Caki2 (cell line): ENCODE measurements around the gene KRTAP4-2. TPM values are rescaled to one million over a fixed set of nuclear protein-coding genes. Genes with fewer than 3 reads are reported as not detected.
"Not testable (repeated sequence)": the region's sequence is repeated elsewhere in the genome, so short reads cannot be mapped to it uniquely, and the experiment has no call there.

Experiments used
- DNase-seq: peaks from one replicate; pipeline ENCODE4 v3.0.0-alpha.2; 2015; ENCODE audit warnings: low read depth
- in situ Hi-C: cut with HindIII; loops from 2 replicates; pipeline ENCODE4 v1.10.0; 2016; ENCODE audit warnings: low sequenced_read_pairs, low pct_unique_long_range_greater_than_20kb, mixed read lengths
- total RNA-seq: library from RNA; depleted of rRNA; stranded (reverse); fragments of >200 nt; shearing (Covaris generic); gene quantifications from 2 replicates; pipeline ENCODE4 v1.2.3, GENCODE V29; 2014; ENCODE audit warnings: low replicate concordance; rRNA removed

Gene KRTAP4-2
- not detected in 2 replicates for total RNA-seq

DNA sequence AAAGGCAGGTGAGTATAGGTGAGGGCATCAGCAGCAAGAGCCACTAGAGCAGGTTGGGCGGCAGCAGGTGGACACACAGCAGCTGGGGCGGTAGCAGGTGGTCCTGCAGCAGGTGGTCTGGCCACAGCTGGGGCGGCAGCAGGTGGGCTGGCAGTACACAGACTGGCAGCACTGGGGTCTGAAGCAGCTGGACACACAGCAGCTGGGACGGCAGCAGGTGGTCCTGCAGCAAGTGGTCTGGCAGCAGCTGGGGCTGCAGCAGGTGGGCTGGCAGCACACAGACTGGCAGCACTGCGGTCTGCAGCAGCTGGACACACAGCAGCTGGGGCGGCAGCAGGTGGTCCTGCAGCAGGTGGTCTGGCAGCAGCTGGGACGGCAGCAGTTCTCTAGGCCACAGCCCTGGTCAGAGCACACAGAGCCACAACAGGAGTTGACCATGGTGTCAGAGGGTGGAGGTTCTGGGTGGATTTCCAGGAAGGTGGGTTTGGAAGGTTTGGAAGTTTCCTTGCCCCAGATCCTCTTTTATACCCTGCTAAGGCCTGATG is at the start of gene KRTAP4-2:
TSS of gene KRTAP4-2 (minus strand) at position 495 of the 545 bp plus-strand sequence. CDS start at position 438, 57 bp downstream.
- DNase-seq, result no peak
- in situ Hi-C loops, result no loop called here

DNA sequence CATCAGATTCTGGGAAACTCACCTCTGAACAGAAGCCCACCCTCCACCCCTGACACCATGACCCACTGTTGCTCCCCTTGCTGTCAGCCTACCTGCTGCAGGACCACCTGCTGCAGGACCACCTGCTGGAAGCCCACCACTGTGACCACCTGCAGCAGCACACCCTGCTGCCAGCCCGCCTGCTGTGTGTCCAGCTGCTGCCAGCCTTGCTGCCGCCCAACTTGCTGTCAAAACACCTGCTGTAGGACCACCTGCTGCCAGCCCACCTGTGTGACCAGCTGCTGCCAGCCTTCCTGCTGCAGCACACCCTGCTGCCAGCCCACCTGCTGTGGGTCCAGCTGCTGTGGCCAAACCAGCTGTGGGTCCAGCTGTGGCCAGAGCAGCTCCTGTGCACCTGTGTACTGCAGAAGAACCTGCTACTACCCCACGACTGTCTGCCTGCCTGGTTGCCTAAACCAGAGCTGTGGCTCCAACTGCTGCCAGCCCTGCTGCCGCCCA is 48.6 kb upstream of the KRTAP4-2 start, which contains the start of gene KRTAP9-2:
TSS of gene KRTAP9-2 (plus strand) at position 51 of the 498 bp plus-strand sequence. CDS start at position 58, 7 bp downstream.
- DNase-seq, in situ Hi-C loops: not testable (repeated sequence)

DNA sequence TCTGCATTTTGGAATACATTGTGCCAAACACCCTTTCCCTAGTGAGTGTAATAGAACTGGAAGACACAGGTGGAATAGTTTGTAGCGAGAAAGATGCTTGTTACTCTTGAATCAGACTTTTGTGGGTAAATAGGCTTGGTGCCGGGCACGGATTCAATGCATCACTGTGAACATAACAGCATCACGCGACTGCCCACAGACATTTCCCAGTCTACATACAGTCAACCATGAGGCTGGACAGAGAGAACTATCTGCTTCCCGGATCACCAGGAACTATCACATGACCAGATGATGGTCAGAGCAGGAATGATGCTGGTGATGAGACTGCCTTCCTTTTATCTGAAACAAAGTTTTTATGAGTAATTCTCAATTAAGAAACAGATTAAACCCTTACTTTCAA is 48.0 kb upstream of the KRTAP4-2 start:
- in situ Hi-C loops, result no loop called here
- no peak for DNase-seq

DNA sequence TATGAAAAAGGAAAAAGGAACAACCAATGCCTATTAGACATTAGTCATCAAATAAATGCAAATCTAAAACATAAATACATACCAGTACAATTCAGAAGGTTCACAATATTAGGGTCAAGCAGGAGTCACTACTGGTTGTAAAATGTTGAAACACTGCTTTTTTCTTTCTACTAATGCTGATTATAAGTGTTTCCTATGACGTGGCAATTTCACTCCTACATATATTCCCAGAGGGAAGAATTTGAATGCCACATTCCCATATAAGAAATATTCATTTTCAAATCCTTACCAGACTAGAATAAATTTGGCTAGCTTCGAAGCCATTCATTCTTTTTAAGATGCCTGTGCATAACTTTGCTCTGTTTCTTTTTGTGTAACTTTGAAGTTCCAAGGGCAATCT is 45.8 kb upstream of the KRTAP4-2 start:
- no peak for DNase-seq
- in situ Hi-C loops, result no loop called here

DNA sequence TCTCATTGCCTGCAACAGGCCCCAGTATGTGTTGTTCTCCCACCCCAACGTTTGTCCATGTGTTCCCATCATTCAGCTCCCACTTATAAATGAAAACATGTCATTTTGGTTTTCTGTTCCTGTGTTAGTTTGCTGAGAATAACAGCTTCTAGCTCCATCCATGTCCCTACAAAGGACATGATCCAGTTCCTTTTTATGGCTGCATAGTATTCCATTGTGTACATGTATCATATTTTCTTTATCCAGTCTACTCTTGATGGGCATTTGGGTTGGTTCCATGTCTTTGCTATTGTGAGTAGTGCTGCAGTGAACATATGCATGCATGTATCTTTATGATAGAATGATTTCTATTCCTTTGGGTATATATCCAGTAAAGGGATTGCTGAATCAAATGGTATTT is 37.7 kb upstream of the KRTAP4-2 start:
- in situ Hi-C loops, result no loop called here
- no peak for DNase-seq

DNA sequence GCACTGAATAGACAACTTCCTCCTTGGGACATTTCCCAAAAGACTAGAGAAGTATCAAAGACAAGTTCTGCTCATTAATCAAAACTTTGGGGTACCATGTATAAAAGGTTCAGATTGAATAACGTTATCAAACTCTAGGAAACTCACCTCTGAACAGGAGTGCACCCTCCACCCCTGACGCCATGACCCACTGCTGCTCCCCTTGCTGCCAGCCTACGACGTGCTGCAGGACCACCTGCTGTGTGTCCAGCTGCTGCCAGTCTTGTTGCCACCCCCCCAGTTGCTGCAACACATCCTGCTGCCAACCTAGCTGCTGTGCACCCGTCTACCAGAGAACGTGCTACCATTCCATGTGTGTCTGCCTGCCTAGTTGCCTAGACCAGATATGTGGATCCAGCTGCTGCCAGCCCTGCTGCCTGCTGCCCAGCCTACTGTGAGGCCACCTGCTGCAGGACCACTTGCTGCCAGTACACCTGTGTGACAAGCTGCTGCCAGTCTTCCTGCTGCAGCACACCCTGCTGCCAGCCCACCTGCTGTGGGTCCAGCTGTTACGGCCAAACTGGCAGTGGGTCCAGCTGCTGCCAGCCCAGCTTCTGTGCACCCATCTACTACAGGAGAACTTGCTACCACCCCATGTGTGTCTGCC is 34.6 kb upstream of the KRTAP4-2 start:
- in situ Hi-C loops, result no loop called here
- peak; percentile 22 for DNase-seq

DNA sequence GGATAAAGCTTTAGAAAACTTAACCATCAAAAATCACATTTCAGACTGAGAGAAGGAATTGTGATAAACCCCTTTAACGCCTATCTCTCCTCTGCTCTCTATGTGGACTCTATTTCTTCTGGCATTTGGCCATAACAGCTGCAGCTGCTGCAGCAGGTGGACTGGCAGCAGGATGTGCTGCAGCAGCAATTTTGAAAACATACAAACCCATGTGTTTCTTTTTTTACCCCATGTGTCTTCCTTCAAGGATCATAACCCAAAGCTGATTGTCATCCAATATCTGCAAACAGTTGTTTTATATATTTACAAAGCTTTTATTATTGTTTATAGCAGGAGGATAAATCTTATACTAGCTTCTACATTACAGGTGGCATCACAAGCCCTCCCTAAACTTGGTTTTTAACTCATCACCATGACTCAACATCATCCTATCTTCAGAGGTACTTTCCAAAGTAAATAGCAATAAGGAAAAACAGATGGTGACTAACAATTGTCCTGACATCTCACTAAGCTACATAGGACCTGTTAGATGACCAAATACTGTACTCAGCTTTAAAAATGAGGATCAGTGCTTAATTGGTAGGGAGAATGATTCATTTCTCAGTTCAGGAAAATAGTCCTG is 33.9 kb upstream of the KRTAP4-2 start:
- peak; percentile 85 for DNase-seq
- in situ Hi-C loops, result no loop called here

DNA sequence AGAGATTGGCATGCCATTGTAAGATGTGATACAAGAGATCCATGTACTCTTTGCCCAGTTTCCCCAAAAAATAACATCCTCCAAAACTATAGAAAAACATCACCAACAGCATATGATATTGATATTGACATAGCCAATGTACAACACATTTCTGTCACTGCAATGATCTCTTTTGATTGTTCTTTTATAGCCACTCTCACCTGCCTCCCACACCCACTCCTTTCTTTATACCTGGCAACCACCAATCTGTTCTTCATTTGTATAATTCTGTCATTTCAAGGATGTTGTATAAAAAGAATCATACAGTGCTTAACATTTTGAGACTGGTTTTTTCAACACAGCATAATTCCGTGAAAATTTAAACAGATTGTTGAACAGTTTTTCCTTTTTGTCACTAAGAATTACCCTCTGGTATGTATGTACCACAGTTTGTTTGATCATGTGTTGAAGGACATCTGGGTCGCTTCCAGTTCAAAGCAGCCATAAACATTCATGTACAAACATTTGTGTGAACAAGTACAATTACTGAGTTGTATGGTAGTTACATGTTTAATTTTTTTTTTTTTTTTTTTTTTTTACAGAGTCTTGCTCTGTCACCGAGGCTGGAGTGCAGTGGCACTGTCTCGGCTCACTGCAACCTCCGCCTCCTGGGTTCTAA is 21.5 kb upstream of the KRTAP4-2 start:
- in situ Hi-C loops, result no loop called here
- DNase-seq, result no peak

DNA sequence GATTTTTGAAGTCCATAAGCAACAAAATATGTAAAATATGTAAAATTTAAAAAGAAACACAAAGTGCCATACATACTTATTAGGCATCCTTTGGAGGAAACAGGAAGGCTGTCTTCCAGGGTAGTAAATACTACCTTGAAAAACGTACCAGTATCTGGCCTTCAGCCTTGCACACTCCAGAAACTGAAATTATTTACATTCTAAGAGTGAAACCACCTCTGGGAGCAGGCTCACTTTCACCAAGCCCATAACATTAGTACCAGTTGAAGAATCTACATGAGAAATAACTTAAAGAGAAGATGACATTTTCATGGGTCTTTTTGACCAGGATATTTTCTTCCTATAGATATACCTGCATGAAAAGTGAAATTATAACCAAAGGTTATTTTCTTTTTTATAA is 18.0 kb upstream of the KRTAP4-2 start:
- in situ Hi-C loops, result no loop called here
- no peak for DNase-seq

DNA sequence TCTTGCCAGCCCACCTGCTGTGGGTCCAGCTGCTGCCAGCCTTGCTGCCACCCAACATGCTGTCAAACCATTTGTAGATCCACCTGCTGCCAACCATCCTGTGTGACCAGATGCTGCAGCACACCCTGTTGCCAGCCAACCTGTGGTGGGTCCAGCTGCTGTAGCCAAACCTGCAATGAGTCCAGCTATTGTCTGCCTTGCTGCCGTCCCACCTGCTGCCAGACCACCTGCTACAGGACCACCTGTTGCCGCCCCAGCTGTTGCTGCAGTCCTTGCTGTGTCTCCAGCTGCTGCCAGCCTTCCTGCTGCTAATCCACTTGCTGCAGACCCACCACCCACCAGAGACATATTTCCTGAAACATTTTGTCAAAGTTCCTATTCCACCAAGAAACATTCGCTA is 12.3 kb upstream of the KRTAP4-2 start:
- no peak for DNase-seq
- in situ Hi-C loops, result no loop called here

DNA sequence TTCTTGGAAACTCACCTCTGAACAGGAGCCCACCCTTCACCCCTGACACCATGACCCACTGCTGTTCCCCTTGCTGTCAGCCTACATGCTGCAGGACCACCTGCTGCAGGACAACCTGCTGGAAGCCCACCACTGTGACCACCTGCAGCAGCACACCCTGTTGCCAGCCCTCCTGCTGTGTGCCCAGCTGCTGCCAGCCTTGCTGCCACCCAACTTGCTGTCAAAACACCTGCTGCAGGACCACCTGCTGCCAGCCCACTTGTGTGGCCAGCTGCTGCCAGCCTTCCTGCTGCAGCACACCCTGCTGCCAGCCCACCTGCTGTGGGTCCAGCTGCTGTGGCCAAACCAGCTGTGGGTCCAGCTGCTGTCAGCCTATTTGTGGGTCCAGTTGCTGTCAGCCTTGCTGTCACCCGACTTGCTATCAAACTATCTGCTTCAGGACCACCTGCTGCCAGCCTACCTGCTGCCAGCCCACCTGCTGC is 11.9 kb upstream of the KRTAP4-2 start, which contains the start of gene KRTAP9-1:
TSS of gene KRTAP9-1 (plus strand) at position 51 of the 482 bp plus-strand sequence. CDS start at position 51, 0 bp downstream.
- DNase-seq, in situ Hi-C loops: not testable (repeated sequence)

DNA sequence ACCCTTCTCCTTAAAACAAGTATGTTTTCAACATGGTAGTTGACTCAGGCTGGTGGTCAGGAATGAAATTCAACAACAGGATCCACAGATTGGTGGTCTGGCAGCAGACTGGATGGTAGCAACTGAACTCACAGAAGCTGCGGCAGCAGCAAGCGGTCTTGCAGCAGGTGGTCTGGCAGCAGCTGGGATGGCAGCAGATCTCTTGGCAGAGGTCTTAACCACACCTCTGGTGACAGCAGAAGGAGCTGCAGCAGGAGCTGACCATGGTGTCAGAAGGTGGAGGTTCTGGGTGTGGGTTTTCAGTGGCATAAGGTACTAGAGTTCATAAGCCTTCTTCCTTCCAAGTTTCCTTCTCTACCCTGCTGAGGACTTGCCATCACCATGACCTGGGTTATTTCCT is 8.9 kb upstream of the KRTAP4-2 start:
- DNase-seq, result no peak
- in situ Hi-C loops, result no loop called here

DNA sequence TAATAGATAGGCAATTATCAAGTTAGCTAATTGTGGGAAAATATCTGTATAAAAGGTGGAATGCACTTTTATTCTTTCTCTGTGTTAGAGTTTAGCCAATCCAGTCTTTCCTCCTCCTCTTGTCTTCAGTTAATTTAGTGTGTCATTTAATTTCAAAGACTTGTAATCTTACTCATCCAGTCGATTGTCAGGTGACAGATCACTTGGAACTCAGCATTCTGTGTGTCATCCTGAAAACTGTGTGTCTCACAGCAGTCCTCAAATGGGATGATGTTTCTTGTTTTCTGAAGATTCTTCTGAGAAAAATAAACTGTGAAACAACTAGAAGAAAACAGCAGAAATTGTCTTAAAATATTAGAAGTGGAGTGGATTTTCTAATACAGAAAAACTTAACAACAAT is 7.0 kb upstream of the KRTAP4-2 start:
- DNase-seq, result peak; percentile 5
- in situ Hi-C loops, result no loop called here

DNA sequence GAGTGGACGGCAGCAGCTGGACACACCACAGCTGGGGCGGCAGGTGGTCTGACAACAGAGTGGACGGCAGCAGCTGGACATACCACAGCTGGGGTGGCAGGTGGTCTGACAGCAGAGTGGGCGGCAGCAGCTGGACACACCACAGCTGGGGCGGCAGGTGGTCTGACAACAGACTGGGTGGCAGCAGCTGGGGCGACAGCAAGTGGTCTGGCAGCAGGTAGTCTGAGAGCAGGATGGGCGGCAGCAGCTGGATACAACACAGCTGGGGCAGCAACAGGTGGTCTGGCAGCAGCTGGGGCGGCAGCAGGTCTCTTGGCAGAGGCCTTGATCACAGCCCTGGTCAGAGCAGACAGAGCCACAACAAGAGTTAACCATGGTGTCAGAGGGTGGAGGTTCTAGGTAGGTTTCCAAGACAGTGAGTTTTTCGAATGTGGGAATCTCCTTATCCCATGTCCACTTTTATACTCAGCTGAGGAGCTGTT is 6.5 kb upstream of the KRTAP4-2 start, which contains the start of gene KRTAP4-1:
TSS of gene KRTAP4-1 (minus strand) at position 432 of the 482 bp plus-strand sequence. CDS start at position 375, 57 bp downstream.
- in situ Hi-C loops, result no loop called here
- DNase-seq, result no peak

DNA sequence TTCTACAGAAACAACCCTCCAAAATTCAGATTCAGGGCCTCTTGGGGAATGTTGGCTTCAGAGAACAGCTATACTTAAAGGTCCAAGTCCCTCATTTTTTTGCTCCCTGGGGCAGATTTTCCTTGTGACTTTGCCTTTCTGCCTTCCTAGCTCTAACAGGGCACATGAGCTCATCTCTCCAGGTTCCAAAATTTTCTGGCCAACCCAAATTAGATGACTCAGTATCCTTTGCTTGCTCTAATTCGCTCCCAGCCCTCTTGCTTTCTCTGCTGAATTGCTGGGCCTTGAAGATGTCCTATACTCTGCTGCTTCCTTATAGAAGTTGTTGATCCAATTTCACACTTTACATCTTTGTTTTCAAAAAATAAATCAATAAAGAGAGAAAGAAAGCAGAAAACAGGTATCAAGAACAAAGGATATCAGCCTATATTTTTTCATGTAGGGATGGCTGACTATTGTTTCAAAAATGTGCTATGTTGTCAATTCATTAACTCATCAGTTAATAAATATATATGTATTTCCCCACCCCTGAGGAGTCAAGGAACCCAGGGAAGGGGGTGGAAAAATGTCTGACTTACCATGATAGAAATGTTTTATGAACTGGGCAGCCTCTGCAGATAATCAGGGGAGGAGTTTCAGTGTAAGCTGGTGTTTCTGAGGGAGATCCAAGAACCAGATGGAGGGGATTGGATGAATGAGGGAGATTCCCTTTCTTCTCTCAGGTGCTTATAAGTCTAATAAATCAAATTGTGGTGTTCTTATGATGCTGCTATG is 1.0 kb upstream of the KRTAP4-2 start:
- DNase-seq, result no peak
- in situ Hi-C loops, result no loop called here

DNA sequence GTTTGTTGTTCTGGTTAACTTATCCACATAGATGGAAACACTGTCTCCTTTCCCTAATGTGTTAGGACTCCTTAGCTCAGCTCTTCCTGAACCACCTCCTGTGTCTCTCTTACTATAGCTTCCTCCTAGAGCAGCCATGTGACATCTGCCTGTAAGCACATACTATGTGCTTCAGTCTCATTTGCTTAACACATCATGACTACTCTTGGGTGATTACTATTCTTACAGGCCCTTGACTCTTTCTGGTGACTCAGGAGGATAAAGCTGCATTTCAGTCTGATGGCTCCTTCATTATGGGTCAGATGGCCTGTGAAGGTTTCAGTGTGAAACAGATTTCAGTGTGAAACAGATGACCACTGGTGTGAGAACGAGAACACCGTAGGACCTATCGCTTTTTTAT is 320 bp upstream of the KRTAP4-2 start:
- in situ Hi-C loops, result no loop called here
- peak; percentile 26 for DNase-seq

DNA sequence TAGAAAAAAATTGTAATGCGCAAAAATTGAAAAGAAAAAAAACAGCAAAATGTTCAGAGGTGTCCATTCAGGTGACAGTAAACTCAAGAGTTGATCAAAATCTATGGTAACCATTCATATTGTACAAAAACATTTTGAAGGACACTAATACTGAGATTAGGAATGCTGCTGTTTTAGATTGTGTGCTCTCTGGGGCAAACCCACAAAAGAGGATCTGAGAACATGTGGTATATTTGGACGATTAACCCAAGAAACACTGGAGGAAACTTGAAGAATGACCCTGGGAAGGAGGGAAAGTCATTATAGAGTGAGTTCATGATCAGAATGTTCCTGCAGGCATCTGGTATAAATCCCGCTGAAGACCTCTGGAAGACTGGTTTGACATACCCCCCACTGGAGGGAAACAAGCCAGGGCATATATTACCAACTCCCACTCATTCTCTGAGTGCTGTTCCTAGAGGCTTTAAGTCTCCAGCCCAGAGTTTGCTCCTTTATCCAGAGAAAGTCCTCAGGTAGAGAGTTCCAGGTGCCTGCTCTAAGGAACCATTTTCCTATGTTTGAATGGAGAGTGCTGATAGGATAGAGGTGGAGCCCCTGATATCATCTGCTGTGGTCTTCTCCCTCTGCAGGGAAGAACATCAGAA is 1.2 kb downstream of the KRTAP4-2 start:
- no peak for DNase-seq
- in situ Hi-C loops, result no loop called here
